Motor neuron (in vitro differentiated cells): ENCODE results near the gene MAPK1IP1L. TPM values are rescaled to one million over a fixed set of nuclear protein-coding genes. Genes with fewer than 3 reads are reported as not detected.
"Not testable (repeated sequence)": the region's sequence is repeated elsewhere in the genome, so short reads cannot be mapped to it uniquely, and the experiment has no call there.

Experiments
- ATAC-seq, 8 experiments: fragments of 200-7000 bp; cut with Tn5 transposase; replicated peaks in 6 of 8; 2 replicates each; pipeline ENCODE4 v1.8.0; 2021; ENCODE audit warnings: mild to moderate bottlenecking in 8 of 8, moderate library complexity in 8 of 8
- H3K27ac ChIP-seq, 2 donors: fragments of 250-450 bp; sonication (Bioruptor Pico); 2 replicates each; pipeline ENCODE4 v1.9.0; 2021; ENCODE audit warnings: antibody characterized with exemption in 2 of 2, mild to moderate bottlenecking in 2 of 2, moderate library complexity in 1 of 2
- H3K4me1 ChIP-seq, 2 donors: fragments of 250-450 bp; sonication (Bioruptor Pico); replicated peaks in 1 of 2; 2 replicates each; pipeline ENCODE4 v1.6.1; 2021; ENCODE audit warnings: antibody characterized with exemption in 2 of 2, mild to moderate bottlenecking in 2 of 2, moderate library complexity in 1 of 2
- H3K4me3 ChIP-seq, 5 donors: fragments of 250-450 bp; sonication (Bioruptor Pico); 2 replicates each; pipeline ENCODE4 v1.9.0; 2021; ENCODE audit warnings: antibody characterized with exemption in 5 of 5, mild to moderate bottlenecking in 5 of 5, moderate library complexity in 4 of 5
- WGBS, 10 experiments: fragments of 450-650 bp; shearing (Covaris generic); methylation state at CpG; one replicate each; pipeline ENCODE4 v1.0.0; 2022; 5-methylcytosine and 5-hydroxymethylcytosine counted together
- in situ Hi-C, 9 experiments: fragments of 400-800 bp; cut with MboI; loops; one replicate each; pipeline ENCODE4 v1.15.0; 2021; ENCODE audit warnings: low sequenced_read_pairs in 9 of 9, low pct_unique_long_range_greater_than_20kb in 2 of 9; ENCODE audit not compliant: unreplicated experiment in 9 of 9
- total RNA-seq, 8 experiments: library from RNA; unstranded; fragments of 300-600 nt; gene quantifications; 2 replicates each; pipeline versions ENCODE4 v1.2.3 to v1.2.4, GENCODE V29; 2022

Gene MAPK1IP1L
- total RNA-seq, 8 experiments from 2014 or later: 22.6 to 95.9 (median 42.7) TPM

DNA sequence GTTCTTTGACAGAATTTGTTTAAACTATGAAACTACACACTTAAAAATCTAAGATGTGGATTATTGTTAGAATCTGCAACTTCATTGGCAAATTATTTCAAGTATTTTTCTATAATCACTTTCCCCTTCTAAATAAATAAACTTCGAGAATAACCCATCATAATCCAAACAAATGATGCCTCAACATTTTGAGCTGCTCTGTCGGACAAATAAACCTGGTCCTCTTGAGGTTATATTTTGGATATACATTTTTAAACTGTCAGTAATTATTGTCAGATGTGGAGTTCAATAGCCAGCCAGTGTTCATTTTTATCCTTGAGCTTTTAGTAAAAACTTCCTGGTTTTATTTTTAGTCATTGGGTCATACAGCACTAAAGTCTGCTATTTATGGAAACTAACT is 13.4 kb downstream of the MAPK1IP1L start:
- in situ Hi-C loops, H3K4me1 ChIP-seq, H3K4me3 ChIP-seq, H3K27ac ChIP-seq, ATAC-seq: not testable (repeated sequence)
- 39 to 100% (median 96%) methylated on average over 1 to 2 of the region's 2 CpGs; no CpG with 5 or more reads in 1 of the 10 experiments for WGBS, 10 experiments

DNA sequence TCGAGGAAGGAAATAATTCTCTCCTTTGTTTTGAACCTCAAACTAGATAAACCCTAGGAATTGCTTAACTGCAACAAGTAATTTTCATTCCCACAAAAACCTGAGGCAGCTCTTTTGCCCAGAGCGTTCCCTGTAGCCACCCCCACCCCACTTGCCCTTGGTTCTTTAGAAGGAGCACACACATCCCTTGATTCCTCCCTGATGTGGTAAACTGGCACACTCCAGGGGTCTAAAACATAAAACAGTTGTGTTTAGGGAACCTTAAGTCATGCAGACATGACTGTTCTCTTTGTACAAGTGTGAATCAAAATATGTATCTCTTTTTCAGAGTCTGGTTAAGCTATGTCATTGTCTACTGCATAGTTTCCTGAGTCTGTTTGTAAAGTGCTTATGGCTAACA is 14.0 kb downstream of the MAPK1IP1L start:
- ATAC-seq: peak in 1 of 8 experiments; percentile 11
- no peaks in the 10 kb centered on the region for H3K4me1 ChIP-seq
- 40 to 100% (median 90%) methylated on average over 1 to 2 of the region's 2 CpGs; no CpG with 5 or more reads in 4 of the 10 experiments for WGBS, 10 experiments
- H3K4me3 ChIP-seq: no peak overlapping the region
- in situ Hi-C loops: no loop called here
- H3K27ac ChIP-seq: no peak overlapping the region

DNA sequence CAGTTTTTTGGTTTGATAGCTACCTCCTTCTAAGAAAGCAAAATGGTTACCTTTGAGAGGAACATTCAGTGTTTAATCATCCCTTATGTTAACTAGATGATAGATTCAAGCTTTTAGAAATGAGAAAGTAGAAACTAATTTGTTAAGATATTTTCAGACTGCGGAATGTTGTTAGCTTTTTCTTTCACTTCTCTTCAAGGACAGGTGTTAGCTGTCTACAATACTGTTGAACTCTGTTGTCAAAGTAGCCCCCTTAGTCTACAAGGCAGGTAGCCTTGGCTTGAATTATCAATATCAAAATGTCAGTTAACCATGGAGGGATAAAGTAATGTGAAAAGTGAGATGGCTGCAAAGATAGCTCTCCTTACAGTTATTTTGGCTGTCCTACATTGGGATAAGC is 14.8 kb downstream of the MAPK1IP1L start:
- Histone ChIP-seq H3K4me1 (no peaks in the 10 kb centered on the region), H3K4me3 (no peak overlapping the region), H3K27ac (no peak overlapping the region)
- in situ Hi-C loops: no loop called here
- 83 to 100% (median 100%) methylated on average over 1 of the region's 1 CpG; no CpG with 5 or more reads in 3 of the 10 experiments for WGBS, 10 experiments
- no peak for ATAC-seq

DNA sequence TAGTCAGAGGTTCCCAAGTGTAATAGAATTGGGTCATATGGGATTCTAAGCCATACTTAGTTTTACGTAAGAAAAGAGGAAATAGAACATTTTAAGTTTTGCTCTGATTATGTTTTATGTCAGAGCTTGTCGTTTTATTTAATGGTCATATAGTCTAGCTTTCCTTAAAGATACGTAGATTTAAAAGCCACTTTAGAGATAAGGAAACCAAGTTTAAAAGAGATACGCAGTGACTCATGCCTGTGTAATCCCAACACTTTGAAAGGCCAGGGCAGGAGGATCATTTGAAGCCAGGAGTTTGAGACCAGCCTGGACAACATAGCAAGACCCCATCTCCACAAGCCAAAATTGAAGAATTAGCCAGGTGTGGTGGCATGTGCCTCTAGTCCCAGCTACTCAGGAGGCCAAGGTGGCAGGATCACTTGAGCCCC is 19.5 kb downstream of the MAPK1IP1L start:
- no peak for ATAC-seq
- 68 to 100% (median 95%) methylated on average over 2 to 4 of the region's 4 CpGs for WGBS, 10 experiments
- Histone ChIP-seq H3K4me3 (no peak overlapping the region), H3K4me1 (peaks cover 8 to 13% of the 10 kb centered on the region in 2 donors), H3K27ac (no peak overlapping the region)
- in situ Hi-C loops: no loop called here

- WGBS, 10 experiments: 0 to 41% (median 19%) methylated on average over 2 to 9 of the region's 10 CpGs
- in situ Hi-C loops: no loop called here
- H3K4me3 ChIP-seq: no peak overlapping the region
Observed at GRCh38 chr14:55071870-55072640, 20.6 kb downstream of the MAPK1IP1L start.

GRCh38 chr14:55073856-55074255 is 22.4 kb downstream of the MAPK1IP1L start:
- in situ Hi-C loops: no loop called here
- no peak for ATAC-seq
- 100% methylated on average over 2 of the region's 2 CpGs; no CpG with 5 or more reads in 8 of the 10 experiments for WGBS, 10 experiments

More at GRCh38 chr14:55071870-55072640, 20.6 kb downstream of the MAPK1IP1L start:
- Histone ChIP-seq H3K4me1 (peaks cover 8 to 13% of the 10 kb centered on the region in 2 donors), H3K27ac (peak overlapping the region in 1 of 2 donors; percentile 34)
- ATAC-seq: peak; percentile 50 to 82 (median 75)

GRCh38 chr14:55074662-55075061 is 23.2 kb downstream of the MAPK1IP1L start:
- Histone ChIP-seq H3K4me3 (no peak overlapping the region), H3K27ac (no peak overlapping the region), H3K4me1 (peaks cover 8 to 13% of the 10 kb centered on the region in 2 donors)
- ATAC-seq: peak in 1 of 8 experiments; percentile 4
- in situ Hi-C loops: no loop called here
- 0 to 56% (median 33%) methylated on average over 1 to 5 of the region's 5 CpGs; no CpG with 5 or more reads in 2 of the 10 experiments for WGBS, 10 experiments

More at GRCh38 chr14:55073856-55074255, 22.4 kb downstream of the MAPK1IP1L start:
- Histone ChIP-seq H3K27ac (no peak overlapping the region), H3K4me1 (peaks cover 8 to 13% of the 10 kb centered on the region in 2 donors), H3K4me3 (no peak overlapping the region)

GRCh38 chr14:55075628-55076175 is 24.3 kb downstream of the MAPK1IP1L start:
- peak in 5 of 8 experiments; percentile 47 to 71 (median 56) for ATAC-seq
- in situ Hi-C loops: no loop called here
- Histone ChIP-seq H3K27ac (no peak overlapping the region), H3K4me1 (peaks cover 8 to 13% of the 10 kb centered on the region in 2 donors), H3K4me3 (no peak overlapping the region)
- WGBS, 10 experiments: 0 to 100% (median 60%) methylated on average over 1 to 3 of the region's 3 CpGs; no CpG with 5 or more reads in 2 of the 10 experiments

GRCh38 chr14:55077170-55078151 is 26.0 kb downstream of the MAPK1IP1L start:
- in situ Hi-C loops: no loop called here
- Histone ChIP-seq H3K27ac (no peak overlapping the region), H3K4me1 (peaks cover 2 to 3% of the 10 kb centered on the region in 2 donors), H3K4me3 (no peak overlapping the region)
- peak in 4 of 8 experiments; percentile 13 to 37 (median 20) for ATAC-seq
- 61 to 95% (median 87%) methylated on average over 2 to 12 of the region's 17 CpGs for WGBS, 10 experiments

DNA sequence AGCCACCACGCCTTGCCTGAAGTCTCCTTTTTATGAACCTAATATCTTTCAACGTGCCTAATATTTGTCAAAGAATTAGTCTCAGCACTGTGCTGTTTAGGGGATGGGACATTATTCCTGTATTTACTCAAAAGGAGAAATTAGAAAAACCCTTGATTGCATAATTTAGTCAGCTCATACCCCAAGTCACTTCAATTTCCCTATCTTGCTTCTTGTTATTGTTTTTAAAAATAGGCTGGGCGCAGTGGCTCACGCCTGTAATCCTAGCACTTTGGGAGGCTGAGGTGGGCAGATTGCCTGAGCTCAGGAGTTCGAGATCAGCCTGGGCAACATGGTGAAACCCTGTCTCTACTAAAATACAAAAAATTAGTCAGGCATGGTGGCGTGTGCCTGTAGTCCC is 28.5 kb downstream of the MAPK1IP1L start:
- ATAC-seq, H3K27ac ChIP-seq, H3K4me1 ChIP-seq, H3K4me3 ChIP-seq: not testable (repeated sequence)
- in situ Hi-C loops: loop anchor here in 2 of 9 experiments (10.0 kb wide), 1 partner anchor 85 kb away; no protein-coding TSS in a partner anchor
- WGBS, 10 experiments: 67 to 100% (median 89%) methylated on average over 1 to 4 of the region's 6 CpGs; no CpG with 5 or more reads in 2 of the 10 experiments

DNA sequence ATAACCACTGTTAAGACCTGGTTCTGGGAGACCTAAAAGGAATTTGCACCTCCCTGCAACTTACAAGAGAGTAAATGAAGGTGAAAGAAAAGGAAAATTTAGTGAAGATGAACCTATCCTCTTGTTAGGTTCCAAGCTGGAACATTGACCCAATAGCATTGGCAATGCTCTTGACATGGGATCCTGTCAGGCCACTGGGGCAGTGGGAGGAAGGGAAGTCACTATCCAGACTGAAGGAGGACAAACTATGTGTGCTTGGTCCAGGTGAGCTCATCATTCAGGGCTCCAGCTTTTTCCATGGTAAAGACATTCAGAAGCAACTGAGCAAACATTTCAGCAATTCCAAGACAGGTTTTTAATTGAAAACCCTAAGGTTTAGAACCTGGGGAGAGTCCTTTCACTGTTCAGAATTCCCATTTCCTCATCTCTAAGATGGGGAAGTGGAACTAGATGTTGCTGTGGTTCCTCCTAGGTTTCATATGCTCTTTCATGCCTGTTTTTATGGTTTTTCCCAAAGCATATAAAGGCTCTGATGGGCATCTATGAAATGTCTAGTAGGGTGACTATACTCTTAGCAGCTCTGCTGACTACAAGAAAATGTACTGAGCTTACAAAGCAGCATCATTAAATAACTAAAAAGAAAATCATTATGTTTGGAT is 33.1 kb downstream of the MAPK1IP1L start:
- ATAC-seq: no peak
- Histone ChIP-seq H3K27ac (no peak overlapping the region), H3K4me1 (no peaks in the 10 kb centered on the region), H3K4me3 (no peak overlapping the region)
- in situ Hi-C loops: loop anchor here in 2 of 9 experiments (10.0 kb wide), 1 partner anchor 80 kb away; no protein-coding TSS in a partner anchor

DNA sequence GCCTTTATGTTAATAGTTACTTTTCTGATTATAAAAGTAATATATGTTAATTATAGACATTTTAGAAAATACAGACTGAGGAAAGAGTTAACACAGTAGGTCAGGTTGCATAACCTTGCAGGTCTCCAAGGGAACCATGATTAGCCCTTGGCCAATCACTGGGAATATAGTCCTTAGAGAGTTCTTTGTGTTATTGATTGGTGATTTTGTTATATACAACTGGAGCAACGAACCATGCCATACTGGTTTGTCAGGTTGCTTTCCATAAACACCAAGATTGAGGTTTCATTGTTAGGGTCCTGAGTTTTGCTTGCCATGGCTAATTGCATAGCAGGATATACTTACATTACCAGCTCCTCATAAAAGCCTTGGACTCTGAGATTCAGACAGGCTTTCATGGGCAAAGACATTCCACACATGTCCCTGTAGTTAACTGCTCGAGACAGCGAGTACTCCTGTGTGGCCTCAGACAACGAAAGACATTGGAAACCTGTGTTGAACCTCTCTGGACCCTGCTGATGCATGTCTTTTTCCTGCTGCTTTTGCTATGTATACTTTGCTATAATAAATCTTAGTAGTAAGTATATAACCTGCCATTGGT is 33.7 kb downstream of the MAPK1IP1L start:
- H3K4me3 ChIP-seq: no peak overlapping the region
- ATAC-seq: no peak
- WGBS, 10 experiments: 50 to 88% (median 69%) methylated on average over 1 to 4 of the region's 4 CpGs; no CpG with 5 or more reads in 3 of the 10 experiments
- no peaks in the 10 kb centered on the region for H3K4me1 ChIP-seq
- H3K27ac ChIP-seq: no peak overlapping the region
- in situ Hi-C loops: loop anchor here in 2 of 9 experiments (10.0 kb wide), 1 partner anchor 80 kb away; no protein-coding TSS in a partner anchor
